HG02870 (cell line): Measurements from ENCODE around the gene HLA-DRB1.
"Not testable (repeated sequence)": the region's sequence is repeated elsewhere in the genome, so short reads cannot be mapped to it uniquely, and the experiment has no call there.

Source experiments
- ATAC-seq: cut with Tn5 transposase; IDR thresholded peaks from one replicate; pipeline ENCODE4 v1.9.1; 2021; ENCODE audit warnings: mild to moderate bottlenecking, moderate library complexity; ENCODE audit not compliant: unreplicated experiment

Gene HLA-DRB1

DNA sequence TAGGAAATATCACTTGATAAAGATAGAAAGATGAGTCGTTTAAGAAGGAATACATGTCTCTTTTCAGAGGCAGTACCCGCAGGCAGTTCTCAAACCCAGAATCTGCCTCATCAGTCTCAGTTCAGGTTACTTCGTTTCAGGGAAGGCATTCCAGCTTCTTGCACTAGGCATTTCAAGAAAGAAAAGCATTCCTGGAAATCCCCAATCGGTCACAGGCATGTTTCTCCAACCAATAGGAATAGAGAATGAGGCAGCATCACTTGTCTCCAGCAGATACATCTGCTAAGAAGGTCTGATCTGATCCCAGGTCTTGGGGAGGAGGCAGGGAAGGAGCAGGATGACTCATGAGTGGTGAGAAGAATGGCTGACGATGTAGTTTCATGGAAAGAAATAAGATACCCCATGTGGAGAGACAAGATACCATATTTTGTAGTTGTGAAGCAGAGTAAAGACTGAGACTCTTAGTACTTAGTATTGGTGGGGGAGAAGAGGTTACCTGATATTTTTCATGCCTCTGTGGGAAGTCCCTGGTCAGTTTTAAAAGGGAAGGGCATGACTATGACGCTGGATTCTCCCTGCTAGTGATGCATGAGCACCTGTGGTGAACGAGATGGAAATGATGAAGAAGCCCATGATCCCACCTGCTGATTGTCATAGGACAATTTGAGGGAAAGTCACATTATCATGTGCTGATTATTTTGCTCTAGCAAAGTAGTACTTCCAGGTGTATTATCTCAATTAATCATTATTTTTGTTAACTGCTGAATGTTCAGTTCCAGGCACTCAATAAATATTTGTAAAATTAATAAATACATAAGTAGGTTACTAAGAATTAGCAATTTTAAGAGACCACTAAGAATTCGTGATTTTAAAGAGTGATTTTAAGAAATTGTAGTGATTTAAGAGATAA is 20.3 kb upstream of the HLA-DRB1 start:
- ATAC-seq, result peak; percentile 91

DNA sequence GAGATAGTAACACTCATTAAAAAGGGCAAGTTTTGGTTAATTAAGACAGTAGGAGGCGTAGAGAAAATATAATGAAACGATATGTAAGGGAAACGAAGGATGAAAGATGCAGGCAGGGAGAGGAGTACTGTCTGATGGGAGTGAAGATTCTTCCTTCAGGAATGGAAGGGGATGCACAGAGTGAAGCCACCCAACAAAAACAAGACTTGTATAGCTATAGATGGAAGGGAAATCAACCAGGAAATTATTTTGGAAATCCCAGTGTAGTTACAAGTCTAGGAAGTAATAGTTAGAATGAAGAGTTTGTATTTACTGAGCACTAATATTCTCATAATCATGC is 19.7 kb upstream of the HLA-DRB1 start:
- ATAC-seq, result no peak

DNA sequence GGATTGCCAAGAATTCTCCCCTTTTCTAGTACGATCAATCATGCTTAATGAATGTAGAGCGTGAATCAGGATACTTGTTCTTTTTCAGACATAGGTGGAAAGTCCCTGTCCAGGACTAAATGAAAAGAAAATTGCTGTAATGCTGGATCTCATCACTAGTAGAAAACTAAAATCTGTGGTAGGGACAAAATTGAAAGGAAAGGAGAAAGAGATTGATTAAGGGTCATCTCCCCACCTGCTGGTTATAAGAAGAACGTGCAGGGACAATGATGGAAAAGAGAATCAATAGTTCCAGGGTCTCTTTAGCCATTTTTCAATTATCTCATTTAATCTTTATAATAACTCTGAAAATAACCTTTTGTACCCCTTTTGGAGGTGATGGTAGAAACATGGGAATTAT is 18.7 kb upstream of the HLA-DRB1 start:
- no peak for ATAC-seq

DNA sequence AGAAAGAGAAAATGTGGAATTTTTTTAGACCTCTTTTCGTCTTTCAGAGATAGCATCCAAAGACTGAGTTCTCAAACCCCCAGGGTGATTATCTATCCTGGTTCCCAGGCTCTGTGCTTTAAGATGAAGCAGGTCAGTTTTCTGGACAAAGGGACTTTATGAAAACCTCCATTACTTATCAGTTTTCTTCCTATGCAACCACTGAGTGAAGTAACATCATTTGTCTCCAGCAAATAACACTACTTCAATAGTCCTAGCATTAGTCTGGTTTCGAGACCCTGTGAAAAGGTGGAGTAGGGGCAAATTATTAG is 18.3 kb upstream of the HLA-DRB1 start:
- ATAC-seq, result no peak

DNA sequence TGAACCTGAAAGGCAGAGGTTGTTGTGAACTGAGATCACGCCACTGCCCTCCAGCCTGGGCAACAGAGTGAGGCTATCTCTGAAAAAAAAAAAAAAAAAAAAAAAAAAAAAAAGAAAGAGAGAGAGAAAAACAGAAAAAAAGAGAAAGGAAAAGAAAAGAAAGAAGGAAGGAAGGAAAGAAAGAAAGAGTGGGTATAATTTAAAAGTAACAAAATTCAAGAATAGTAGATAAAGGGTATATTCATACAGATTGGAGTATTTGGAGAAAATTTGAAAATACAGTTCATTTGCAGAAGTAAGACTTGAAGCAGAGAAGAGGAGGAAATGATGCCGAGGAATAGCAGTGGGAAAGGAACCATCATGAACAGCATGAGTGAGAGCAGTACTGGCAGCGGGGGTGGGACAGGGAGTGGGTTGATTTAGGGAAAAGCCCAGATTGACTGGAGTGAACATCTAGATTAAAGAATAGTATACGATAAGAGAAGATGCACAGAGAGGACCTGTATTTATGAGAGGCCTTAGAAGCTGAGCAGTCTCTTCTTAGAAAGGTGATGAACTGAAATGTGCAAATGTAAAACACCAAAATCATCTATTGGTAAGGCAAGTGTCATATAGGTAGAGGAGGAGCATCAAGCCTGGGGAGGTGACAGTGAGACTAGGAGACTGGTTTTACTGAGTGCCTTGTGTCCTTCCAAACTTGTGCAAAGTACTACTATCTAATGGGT is 17.8 kb upstream of the HLA-DRB1 start:
- no peak for ATAC-seq

DNA sequence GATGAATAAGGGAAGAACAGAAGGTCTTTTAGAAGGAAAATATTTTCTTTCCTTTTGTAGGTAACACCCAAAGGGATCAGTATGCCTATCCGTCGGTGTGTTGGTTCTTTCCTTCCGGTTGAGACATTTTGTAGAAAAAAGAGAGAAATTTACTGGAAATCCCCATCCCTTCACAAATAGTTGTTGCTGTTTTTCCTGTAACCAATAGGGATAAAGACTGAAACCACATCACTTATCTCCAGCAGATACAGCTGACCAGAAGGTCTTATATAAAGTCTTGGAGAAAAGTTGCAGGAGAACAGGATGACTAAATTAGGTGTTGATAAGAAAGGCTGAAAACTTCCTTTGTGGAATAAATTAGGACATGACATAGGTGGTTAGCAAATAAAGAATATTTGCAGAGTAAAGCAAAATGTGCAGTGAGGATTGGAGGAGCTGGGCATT is 14.8 kb upstream of the HLA-DRB1 start:
- ATAC-seq, result no peak

- no peak for ATAC-seq
Observed at GRCh38 chr6:32603888-32604287, 14.2 kb upstream of the HLA-DRB1 start.

- ATAC-seq, result no peak
Observed at GRCh38 chr6:32603222-32603621, 13.6 kb upstream of the HLA-DRB1 start.

- ATAC-seq, result no peak
Observed at GRCh38 chr6:32602383-32602782, 12.7 kb upstream of the HLA-DRB1 start.

DNA sequence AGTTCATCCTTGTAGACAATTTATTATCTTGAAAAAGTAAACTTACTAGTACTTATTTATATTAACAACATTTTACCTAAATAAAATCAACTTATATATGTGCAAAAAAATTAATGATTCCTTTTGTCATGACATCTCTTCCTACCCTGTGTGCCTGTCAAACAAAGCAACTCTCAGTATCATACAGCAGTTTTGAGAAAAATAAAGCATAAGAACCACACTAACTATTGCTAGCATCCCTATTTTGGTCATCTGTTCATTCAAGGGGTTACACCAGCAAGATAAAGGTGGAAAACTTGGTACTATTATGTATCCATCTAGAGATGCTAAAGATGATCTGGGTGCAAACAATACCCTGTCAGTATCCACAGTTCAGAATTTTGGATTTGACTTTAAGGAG is 7.4 kb upstream of the HLA-DRB1 start:
- no peak for ATAC-seq

DNA sequence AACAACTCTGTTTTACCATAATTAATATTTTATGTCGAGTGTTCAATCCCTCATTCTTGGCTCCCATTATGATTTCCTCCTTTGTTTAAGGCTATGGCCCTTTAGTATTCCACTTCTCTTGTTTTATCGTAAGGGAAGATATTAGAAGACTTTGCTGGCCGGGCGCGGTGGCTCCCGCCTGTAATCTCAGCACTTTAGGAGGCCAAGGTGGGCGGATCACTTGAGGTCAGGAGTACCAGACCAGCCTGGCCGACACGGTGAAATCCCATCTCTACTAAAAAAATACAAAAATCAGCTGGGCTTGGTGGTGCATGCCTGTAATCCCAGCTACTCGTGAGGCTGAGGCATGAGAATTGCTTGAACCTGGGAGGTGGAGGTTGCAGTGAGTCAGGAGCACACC is 1.1 kb upstream of the HLA-DRB1 start:
- not testable (repeated sequence) for ATAC-seq

DNA sequence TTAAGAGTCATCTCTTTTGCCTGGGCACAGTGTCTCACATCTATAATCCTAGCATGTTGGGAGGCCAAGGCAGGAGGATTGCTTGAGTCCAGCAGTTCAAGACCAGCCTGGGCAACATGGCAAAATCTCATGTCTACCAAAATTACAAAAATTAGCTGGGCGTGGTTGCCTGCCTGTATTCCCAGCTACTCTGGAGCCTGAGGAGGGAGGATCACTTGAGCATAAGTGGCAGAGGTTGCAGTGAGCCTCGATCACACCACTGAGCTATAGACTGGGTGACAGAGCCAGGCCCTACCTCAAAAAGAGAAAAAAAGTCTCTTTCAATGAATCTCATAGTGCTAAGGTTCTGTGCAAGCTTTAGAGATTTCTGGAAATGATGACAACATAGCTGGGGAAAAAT is 1.5 kb downstream of the HLA-DRB1 start:
- ATAC-seq, result no peak

- ATAC-seq, result no peak
Observed at GRCh38 chr6:32583527-32583898, 6.1 kb downstream of the HLA-DRB1 start.

DNA sequence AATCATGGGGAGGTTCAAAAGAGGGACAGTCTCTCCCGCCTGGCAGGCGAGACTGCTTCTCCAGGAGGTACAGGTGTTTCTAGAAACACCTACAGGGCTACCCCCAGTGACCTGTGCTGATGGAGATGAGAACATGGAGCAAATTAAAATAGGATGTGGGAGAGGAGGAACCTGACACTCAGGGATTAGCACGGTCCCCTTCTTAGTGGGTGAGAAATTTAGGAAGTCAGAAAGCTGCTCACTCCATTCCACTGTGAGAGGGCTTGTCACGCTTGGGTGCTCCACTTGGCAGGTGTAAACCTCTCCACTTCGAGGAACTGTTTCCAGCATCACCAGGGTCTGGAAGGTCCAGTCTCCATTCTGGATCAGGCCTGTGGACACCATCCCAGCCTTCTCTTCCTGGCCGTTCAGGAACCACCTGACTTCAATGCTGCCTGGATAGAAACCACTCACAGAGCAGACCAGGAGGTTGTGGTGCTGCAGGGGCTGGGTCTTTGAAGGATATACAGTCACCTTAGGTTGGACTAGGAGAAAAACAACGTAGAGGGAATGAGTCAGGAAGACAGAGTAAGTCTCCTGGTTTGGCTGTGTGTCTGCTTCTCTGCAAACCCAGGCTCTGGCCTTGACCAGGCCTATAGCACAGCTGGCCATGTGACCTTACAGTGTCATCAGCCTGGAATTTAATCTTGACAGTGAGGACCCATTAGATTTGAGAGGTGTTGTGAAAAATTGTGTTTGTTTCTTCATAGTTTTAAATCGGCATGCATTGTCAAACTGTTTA is 8.1 kb downstream of the HLA-DRB1 start:
- ATAC-seq, result no peak

DNA sequence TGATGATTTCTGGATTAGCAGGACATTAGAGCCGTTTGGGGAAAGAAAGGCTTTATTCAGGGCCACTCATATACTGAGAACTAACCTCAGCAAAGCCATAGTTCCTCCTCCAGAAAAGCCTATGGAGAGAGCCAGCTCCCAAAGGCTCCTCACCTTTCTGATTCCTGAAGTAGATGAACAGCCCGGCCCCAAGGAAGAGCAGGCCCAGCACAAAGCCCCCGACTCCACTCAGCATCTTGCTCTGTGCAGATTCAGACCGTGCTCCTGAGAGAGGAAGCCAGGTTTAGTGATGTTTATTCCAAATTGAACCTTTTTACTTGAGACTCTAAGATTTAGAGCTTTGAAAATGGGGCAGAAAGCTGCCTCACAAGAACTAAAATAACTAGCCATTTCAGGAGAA is 9.1 kb downstream of the HLA-DRB1 start:
- ATAC-seq, result no peak

- ATAC-seq, result no peak
Observed at GRCh38 chr6:32578962-32579361, 10.7 kb downstream of the HLA-DRB1 start.

DNA sequence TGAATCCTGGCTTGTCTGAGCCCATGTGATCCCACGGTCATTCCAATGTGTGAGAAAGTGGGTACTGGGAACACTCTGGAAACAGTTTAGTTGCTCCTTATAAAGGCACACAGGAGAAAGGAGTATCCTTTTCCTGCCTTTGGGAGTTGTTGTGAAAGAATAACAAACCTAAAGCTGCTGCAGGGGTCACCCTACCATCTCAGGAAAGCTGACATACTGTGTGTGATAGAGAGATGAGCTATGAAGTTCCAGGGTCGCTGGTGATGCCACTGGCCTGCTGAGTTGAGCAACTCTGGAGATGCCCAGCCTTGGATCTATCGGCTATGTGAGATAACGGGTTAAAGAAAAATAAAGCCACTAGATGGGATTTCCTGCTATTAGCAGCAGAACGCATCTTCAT is 12.2 kb downstream of the HLA-DRB1 start:
- not testable (repeated sequence) for ATAC-seq

- no peak for ATAC-seq
Observed at GRCh38 chr6:32576250-32576649, 13.4 kb downstream of the HLA-DRB1 start.

GRCh38 chr6:32570363-32570905 is 19.2 kb downstream of the HLA-DRB1 start:
- no peak for ATAC-seq

DNA sequence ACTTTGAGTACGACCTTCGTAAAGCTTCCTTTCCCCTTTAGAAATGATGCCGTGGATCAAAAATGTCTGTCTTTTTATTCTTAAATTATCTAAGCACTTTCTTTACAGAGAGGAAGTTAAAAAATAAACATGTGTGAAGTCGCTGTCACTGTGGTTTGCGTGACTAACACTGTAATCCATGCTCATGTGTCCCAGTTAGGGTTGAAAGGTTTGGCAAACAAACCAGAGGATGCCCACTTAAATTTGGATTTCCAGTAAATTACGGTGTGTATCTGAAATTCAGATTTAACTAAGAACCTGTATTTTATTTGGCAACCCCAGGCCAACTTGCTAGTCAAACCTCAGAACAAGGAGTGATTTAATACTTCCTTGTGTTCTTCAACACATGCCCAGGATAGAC is 21.1 kb downstream of the HLA-DRB1 start:
- ATAC-seq, result no peak

DNA sequence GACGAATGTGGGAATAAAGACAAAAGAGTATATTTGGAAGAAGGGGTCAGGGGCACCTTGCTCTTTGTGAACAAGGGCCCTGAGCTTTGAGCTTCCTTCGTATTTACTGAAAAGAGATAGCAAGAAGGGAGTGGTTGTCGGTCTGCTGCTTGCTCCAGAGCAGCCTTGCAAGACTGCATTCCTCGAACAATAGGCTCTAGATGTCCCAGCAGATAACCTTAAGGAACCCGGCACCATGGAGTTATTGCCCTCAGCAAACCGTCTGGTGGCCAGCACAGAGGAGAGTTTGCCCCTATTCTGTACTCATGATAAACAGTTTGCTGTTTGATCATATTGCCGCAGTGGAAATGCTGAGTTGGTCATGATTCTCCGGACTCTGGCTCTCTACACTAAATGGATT is 22.7 kb downstream of the HLA-DRB1 start:
- no peak for ATAC-seq
